HFF-Myc (cell line): Measurements from ENCODE around the gene PZP.
"Not testable (repeated sequence)": the region's sequence is repeated elsewhere in the genome, so short reads cannot be mapped to it uniquely, and the experiment has no call there.

Experiments used
- DNase-seq: peaks from one replicate; pipeline ENCODE4 v3.0.0-alpha.2; 2011; ENCODE audit warnings: low read depth; ENCODE audit errors: extremely low read depth
- H3K4me3 ChIP-seq: replicated peaks from 2 replicates; pipeline ENCODE4 v1.5.1; 2011; ENCODE audit warnings: low read depth, mild to moderate bottlenecking, control low read depth, low read length
- CTCF ChIP-seq: IDR thresholded peaks from 2 replicates; pipeline ENCODE4 v1.5.1; 2012; ENCODE audit warnings: mild to moderate bottlenecking, low read depth, low read length, control low read depth; ENCODE audit errors: missing control alignments

Gene PZP

GRCh38 chr12:9143137-9143536 lies 65.1 kb downstream of the PZP start:
- no peak for DNase-seq
- H3K4me3 ChIP-seq: no peak overlapping the region
- TF ChIP-seq CTCF: no peak

- not testable (repeated sequence) for H3K4me3 ChIP-seq, DNase-seq
Observed at GRCh38 chr12:9139588-9140290, 68.5 kb downstream of the PZP start.

GRCh38 chr12:9135903-9136310 lies 72.3 kb downstream of the PZP start:
- no peak for DNase-seq
- no peak overlapping the region for H3K4me3 ChIP-seq
- no peak for TF ChIP-seq CTCF

GRCh38 chr12:9134981-9135628 lies 73.1 kb downstream of the PZP start:
- H3K4me3 ChIP-seq: no peak overlapping the region
- TF ChIP-seq CTCF: peak; percentile 47
- no peak for DNase-seq

- no peak for TF ChIP-seq CTCF
Observed at GRCh38 chr12:9133216-9133916, 74.8 kb downstream of the PZP start.

GRCh38 chr12:9132008-9132535 lies 76.1 kb downstream of the PZP start:
- DNase-seq: no peak
- no peak overlapping the region for H3K4me3 ChIP-seq
- TF ChIP-seq CTCF: no peak

More at GRCh38 chr12:9133216-9133916, 74.8 kb downstream of the PZP start:
- H3K4me3 ChIP-seq: no peak overlapping the region
- DNase-seq: no peak

GRCh38 chr12:9130244-9130643 lies 78.0 kb downstream of the PZP start:
- no peak overlapping the region for H3K4me3 ChIP-seq
- no peak for TF ChIP-seq CTCF
- no peak for DNase-seq
